Vagina (tissue), 2 donors: ENCODE data around the gene TSSK6. TPM values are rescaled to one million over a fixed set of nuclear protein-coding genes. Genes with fewer than 3 reads are reported as not detected.

ENCODE experiments used
- DNase-seq, 2 donors: peaks; one replicate each; pipeline ENCODE4 v3.0.0-alpha.2; 2017; ENCODE audit errors: extremely low spot score in 2 of 2
- H3K27ac ChIP-seq: fragments of 200-600 bp; sonication (generic); one replicate; pipeline ENCODE4 v1.5.1; 2019
- H3K27me3 ChIP-seq: fragments of 200-600 bp; sonication (generic); one replicate; pipeline ENCODE4 v1.5.1; 2019
- H3K36me3 ChIP-seq, 2 donors: fragments of 200-600 bp; sonication (generic); one replicate each; pipeline ENCODE4 v1.5.1; 2017 to 2019
- H3K4me1 ChIP-seq: fragments of 200-600 bp; sonication (generic); one replicate; pipeline ENCODE4 v1.5.1; 2019
- H3K4me3 ChIP-seq, 2 donors: fragments of 200-600 bp; sonication (generic); 1 replicate in 1 of 2; 2 replicates in 1 of 2; pipeline ENCODE4 v1.5.1; 2016 to 2019
- H3K9me3 ChIP-seq: fragments of 200-600 bp; sonication (generic); one replicate; pipeline ENCODE4 v1.5.1; 2019
- POLR2A ChIP-seq, 2 donors: fragments of 450-650 bp; IDR thresholded peaks; one replicate each; pipeline ENCODE4 v1.6.1; 2017; ENCODE audit warnings: antibody characterized with exemption in 2 of 2, mild to moderate bottlenecking in 2 of 2, moderate library complexity in 2 of 2
- POLR2AphosphoS5 ChIP-seq, 2 donors: sonication (generic); formaldehyde crosslinking; IDR thresholded peaks; one replicate each; pipeline ENCODE4 v1.9.0; 2017; ENCODE audit warnings: antibody characterized with exemption in 2 of 2, mild to moderate bottlenecking in 2 of 2, low read depth in 1 of 2; ENCODE audit not compliant: insufficient read depth in 1 of 2
- intact Hi-C: fragments of 100-400 bp; cut with DNase I; formaldehyde crosslinking; loops from one replicate; pipeline ENCODE4 v1.15.1; 2023
- total RNA-seq: library from RNA; depleted of rRNA; stranded (reverse); fragments of >200 nt; gene quantifications from one replicate; pipeline ENCODE4 v1.2.3, GENCODE V29; 2016
- TF ChIP-seq, protein P1 (sequence below), 3 experiments: fragments of 450-650 bp in 2 of 3; fragments of 200-600 bp in 1 of 3; sonication (generic) in 1 of 3; IDR thresholded peaks; one replicate each; pipeline ENCODE4 v1.5.1; 2017 to 2019; ENCODE audit warnings: antibody characterized with exemption in 3 of 3, mild to moderate bottlenecking in 2 of 3, moderate library complexity in 2 of 3

Gene TSSK6
- total RNA-seq, 1 donor from 2014 or later: 0.98 TPM

DNA sequence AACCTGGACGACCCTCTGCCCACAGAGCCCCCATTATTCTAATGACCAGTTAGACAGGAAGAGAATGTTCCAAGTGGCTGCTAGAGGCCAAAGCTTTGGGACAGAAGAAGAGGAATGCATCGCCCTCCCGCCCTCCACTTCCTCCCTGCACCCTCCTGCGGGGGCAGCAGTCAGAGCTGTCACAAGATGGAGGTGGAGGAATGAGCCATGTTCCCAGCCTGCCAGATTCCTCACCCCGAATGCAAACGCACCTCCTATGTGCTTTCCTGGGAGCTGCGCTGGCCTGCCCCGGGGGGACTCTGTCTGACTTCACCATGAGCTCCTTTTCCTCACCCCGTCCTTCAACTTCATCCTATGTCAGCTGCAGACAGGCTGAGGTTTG is 15.1 kb upstream of the TSSK6 start:
- intact Hi-C loops: loop anchor here (5.0 to 10.0 kb wide), 2 partner anchors 112 to 744 kb away; partner anchors contain the start of gene GMIP
- H3K4me1 ChIP-seq: peaks cover 17% of the 10 kb centered on the region
- peaks cover 0 to 19% of the 10 kb centered on the region in 2 donors for H3K36me3 ChIP-seq
- TF ChIP-seq POLR2AphosphoS5 (IDR thresholded peaks at IDR 0.05; ENCODE audit: insufficient read depth in 1 of 2, low read depth in 1 of 2): no peak
- TF ChIP-seq POLR2A (IDR thresholded peaks at IDR 0.05): no peak
- TF ChIP-seq, protein P1, sequence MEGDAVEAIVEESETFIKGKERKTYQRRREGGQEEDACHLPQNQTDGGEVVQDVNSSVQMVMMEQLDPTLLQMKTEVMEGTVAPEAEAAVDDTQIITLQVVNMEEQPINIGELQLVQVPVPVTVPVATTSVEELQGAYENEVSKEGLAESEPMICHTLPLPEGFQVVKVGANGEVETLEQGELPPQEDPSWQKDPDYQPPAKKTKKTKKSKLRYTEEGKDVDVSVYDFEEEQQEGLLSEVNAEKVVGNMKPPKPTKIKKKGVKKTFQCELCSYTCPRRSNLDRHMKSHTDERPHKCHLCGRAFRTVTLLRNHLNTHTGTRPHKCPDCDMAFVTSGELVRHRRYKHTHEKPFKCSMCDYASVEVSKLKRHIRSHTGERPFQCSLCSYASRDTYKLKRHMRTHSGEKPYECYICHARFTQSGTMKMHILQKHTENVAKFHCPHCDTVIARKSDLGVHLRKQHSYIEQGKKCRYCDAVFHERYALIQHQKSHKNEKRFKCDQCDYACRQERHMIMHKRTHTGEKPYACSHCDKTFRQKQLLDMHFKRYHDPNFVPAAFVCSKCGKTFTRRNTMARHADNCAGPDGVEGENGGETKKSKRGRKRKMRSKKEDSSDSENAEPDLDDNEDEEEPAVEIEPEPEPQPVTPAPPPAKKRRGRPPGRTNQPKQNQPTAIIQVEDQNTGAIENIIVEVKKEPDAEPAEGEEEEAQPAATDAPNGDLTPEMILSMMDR (IDR thresholded peaks at IDR 0.05): no peak
- H3K27me3 ChIP-seq: no peaks in the 10 kb centered on the region
- no peak overlapping the region for H3K4me3 ChIP-seq
- no peaks in the 10 kb centered on the region for H3K9me3 ChIP-seq
- no peak for DNase-seq
- no peak overlapping the region for H3K27ac ChIP-seq

DNA sequence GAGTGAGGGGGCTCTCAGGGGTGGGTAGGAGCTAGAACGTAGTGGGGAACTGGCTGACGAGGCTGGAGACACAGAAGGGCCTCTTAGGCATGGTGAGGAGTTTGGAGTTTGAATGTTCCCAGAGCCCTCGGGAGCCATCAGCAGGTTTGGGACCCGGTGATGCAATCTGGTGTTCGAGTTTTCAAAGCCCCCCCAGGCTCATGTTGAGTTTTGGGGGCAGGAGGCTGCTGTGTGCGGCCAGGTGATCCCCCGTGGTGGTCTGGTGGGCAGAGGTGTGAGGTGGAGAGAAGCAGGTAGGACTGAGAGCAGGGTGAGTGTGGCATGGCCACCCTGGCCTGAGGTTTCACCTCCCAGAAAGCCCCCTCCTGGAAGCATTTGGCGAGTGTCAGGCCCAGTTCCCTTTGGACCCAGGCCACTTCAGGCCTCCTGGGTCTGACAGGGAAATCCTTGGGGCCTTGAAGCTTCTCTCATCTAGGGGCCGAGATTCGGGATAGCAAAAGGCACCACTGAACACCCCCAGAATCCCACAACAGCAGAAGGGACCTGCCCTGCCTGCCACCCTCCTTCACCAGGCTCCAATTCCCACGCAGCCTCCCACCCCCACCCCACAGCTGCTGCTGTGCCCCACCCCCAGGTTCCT is 14.6 kb upstream of the TSSK6 start:
- Histone ChIP-seq H3K4me3 (no peak overlapping the region), H3K9me3 (no peaks in the 10 kb centered on the region), H3K27ac (no peak overlapping the region), H3K4me1 (peaks cover 17% of the 10 kb centered on the region), H3K27me3 (no peaks in the 10 kb centered on the region), H3K36me3 (peaks cover 0 to 19% of the 10 kb centered on the region in 2 donors)
- intact Hi-C loops: loop anchor here (5.0 to 10.0 kb wide), 2 partner anchors 112 to 745 kb away; partner anchors contain the start of gene GMIP
- TF ChIP-seq POLR2AphosphoS5 (IDR thresholded peaks at IDR 0.05; ENCODE audit: insufficient read depth in 1 of 2, low read depth in 1 of 2) (no peak), POLR2A (IDR thresholded peaks at IDR 0.05) (no peak)
- TF ChIP-seq, protein P1 (IDR thresholded peaks at IDR 0.05): no peak
- no peak for DNase-seq

DNA sequence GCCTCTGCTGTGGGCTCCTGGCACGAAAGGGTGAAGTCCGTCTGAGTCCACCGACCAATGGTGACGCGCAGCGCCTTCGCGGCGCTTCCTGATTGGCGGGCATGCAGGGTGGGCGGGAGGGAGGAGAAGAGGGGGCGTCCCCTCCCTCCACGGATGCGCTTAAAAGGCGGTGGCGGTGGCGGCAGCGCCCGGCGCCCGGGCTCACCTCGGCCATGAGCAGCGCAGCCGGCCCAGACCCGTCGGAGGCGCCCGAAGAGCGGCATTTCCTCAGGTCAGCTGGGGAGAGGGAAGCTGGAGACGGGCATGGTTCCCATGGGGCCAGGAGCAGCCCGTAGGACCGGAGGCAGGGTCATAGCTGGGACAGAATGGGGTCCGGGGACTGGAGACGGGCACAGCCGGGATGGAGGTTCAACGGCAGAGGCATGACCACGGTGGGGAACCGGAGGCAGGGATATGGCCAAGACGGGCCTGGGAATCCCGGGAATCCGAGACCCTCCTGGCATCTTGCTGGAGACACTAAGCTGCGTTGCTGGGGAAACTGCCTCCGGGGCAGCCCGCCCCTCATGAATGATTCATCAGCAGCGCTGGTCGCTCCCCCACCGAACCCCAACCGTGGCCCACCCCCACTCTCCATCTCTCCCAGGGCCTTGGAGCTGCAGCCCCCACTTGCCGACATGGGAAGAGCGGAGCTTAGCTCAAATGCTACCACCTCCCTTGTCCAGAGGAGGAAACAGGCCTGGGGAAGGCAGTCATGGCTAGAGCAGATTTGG is 13.6 kb upstream of the TSSK6 start, which contains the start of gene YJEFN3:
YJEFN3 (plus strand) TSS at position 191 of the 770 bp plus-strand sequence; CDS start at position 213, 22 bp downstream.
- Histone ChIP-seq H3K36me3 (peaks cover 0 to 19% of the 10 kb centered on the region in 2 donors), H3K27me3 (no peaks in the 10 kb centered on the region), H3K4me3 (peak within 1 kb of the TSS; percentile 20 to 30), H3K9me3 (no peaks in the 10 kb centered on the region), H3K4me1 (peaks cover 17% of the 10 kb centered on the region), H3K27ac (no peak within 1 kb of the TSS)
- intact Hi-C loops: no loop called here
- TF ChIP-seq POLR2A (IDR thresholded peaks at IDR 0.05) (no peak), POLR2AphosphoS5 (IDR thresholded peaks at IDR 0.05; ENCODE audit: insufficient read depth in 1 of 2, low read depth in 1 of 2) (no peak)
- TF ChIP-seq, protein P1 (IDR thresholded peaks at IDR 0.05): no peak
- no peak for DNase-seq

DNA sequence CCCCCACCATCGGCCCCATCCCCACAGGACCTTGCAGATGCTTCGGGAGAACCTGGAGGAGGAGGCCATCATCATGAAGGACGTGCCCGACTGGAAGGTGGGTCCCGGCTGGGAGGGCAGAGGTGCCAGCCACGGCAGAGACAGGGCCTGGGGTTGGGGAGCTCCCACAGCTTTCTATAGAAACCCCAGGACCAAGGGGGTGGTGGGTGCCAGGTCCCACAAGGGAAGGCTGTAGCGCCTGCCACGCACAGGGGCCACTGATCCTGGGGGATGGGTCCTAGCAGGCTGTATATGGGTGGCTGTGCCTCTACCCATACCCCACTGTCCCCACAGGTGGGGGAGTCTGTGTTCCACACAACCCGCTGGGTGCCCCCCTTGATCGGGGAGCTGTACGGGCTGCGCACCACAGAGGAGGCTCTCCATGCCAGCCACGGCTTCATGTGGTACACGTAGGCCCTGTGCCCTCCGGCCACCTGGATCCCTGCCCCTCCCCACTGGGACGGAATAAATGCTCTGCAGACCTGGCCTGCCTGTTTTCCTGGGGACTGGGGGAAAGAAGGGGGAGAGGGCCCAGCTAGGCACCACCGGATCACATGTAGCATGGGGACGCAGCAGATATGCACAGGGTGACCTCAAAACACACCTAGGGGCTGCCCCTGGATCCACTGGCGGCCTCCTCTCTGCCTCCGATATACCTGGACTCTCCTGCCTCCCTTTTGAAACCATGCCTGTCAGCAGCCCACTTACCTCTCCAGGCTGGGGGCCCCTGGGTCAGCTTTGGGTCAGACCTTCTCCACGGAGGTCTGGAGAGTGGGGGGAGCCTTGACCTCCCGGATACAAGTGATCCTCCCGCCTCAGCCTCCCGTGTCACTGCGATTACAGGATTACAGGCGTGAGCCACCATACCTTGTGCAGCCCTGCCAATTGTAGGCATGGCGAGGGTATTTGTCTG is 12.6 kb upstream of the TSSK6 start:
- Histone ChIP-seq H3K9me3 (no peaks in the 10 kb centered on the region), H3K36me3 (peaks cover 0 to 19% of the 10 kb centered on the region in 2 donors), H3K27ac (no peak overlapping the region), H3K4me3 (no peak overlapping the region), H3K27me3 (no peaks in the 10 kb centered on the region), H3K4me1 (peaks cover 17% of the 10 kb centered on the region)
- no peak for TF ChIP-seq POLR2AphosphoS5 (IDR thresholded peaks at IDR 0.05; ENCODE audit: insufficient read depth in 1 of 2, low read depth in 1 of 2)
- no peak for TF ChIP-seq POLR2A (IDR thresholded peaks at IDR 0.05)
- TF ChIP-seq, protein P1 (IDR thresholded peaks at IDR 0.05): no peak
- no peak for DNase-seq
- intact Hi-C loops: no loop called here
